ENCODE results near the gene HIGD1B. TPM values are rescaled to one million over a fixed set of nuclear protein-coding genes. Genes with fewer than 3 reads are reported as not detected.
A peak's percentile ranks its signal among the peaks of the same experiment; 100 is the strongest.

The HIGD1B gene
- total and polyA plus RNA-seq, 4 donors: 3.0 to 25.4 (median 18.0) TPM

DNA sequence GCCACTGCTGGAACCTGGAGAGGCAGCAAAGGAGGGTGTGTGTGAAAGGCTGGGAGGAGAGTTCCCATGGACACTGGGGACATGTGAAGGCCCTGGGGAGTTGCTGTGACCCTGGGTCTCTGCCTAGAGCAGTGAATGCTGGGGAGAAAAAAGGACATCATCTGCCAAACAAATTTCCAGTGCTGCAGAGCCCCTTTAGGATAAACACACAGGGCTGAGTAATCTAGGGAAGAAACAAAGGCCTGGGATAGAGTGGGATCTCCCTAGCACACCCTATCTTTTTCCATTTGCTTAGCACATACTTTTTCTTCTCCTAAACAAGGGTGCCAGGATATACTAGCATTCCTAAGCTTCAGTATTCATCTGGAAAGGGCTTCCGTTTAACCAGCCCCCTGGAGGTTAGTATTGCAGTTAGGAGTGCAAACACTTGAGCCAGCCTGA, 3.3 kb upstream of the HIGD1B start:
- H3K4me3 ChIP-seq: no peak overlapping the region
- H3K36me3 ChIP-seq (ENCODE audit: control insufficient read depth in 4 of 4, insufficient read depth in 4 of 4, low read length in 4 of 4): peaks cover 0 to 3% (median 0%) of the 10 kb centered on the region in 4 donors
- 61 to 81% methylated on average over 1 of the region's 1 CpG for WGBS, 2 donors
- DNase-seq (peak; percentile 23 to 74 (median 53)), ATAC-seq (ENCODE audit: insufficient read depth, low FRiP score) (no peak)
- peak overlapping the region in 1 of 2 donors; percentile 18 for H3K27ac ChIP-seq (ENCODE audit: low read depth in 1 of 2, low read length in 1 of 2)
- H3K27me3 ChIP-seq (ENCODE audit: control insufficient read depth in 3 of 3, insufficient read depth in 3 of 3, low read length in 2 of 3): no peaks in the 10 kb centered on the region
- H3K4me1 ChIP-seq (ENCODE audit: control insufficient read depth in 5 of 5, insufficient read depth in 5 of 5, low read length in 5 of 5): peaks cover 0 to 23% (median 5%) of the 10 kb centered on the region in 5 donors
- H3K9me3 ChIP-seq (ENCODE audit: control insufficient read depth in 4 of 4, insufficient read depth in 3 of 4, low read length in 3 of 4): no peaks in the 10 kb centered on the region
- TF ChIP-seq, protein P1, sequence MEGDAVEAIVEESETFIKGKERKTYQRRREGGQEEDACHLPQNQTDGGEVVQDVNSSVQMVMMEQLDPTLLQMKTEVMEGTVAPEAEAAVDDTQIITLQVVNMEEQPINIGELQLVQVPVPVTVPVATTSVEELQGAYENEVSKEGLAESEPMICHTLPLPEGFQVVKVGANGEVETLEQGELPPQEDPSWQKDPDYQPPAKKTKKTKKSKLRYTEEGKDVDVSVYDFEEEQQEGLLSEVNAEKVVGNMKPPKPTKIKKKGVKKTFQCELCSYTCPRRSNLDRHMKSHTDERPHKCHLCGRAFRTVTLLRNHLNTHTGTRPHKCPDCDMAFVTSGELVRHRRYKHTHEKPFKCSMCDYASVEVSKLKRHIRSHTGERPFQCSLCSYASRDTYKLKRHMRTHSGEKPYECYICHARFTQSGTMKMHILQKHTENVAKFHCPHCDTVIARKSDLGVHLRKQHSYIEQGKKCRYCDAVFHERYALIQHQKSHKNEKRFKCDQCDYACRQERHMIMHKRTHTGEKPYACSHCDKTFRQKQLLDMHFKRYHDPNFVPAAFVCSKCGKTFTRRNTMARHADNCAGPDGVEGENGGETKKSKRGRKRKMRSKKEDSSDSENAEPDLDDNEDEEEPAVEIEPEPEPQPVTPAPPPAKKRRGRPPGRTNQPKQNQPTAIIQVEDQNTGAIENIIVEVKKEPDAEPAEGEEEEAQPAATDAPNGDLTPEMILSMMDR (IDR thresholded peaks at IDR 0.05; ENCODE audit: control extremely low read depth, extremely low read depth): no peak
- no peak overlapping the region for H3K9ac ChIP-seq (ENCODE audit: insufficient read depth in 1 of 2, low read length in 2 of 2)

DNA sequence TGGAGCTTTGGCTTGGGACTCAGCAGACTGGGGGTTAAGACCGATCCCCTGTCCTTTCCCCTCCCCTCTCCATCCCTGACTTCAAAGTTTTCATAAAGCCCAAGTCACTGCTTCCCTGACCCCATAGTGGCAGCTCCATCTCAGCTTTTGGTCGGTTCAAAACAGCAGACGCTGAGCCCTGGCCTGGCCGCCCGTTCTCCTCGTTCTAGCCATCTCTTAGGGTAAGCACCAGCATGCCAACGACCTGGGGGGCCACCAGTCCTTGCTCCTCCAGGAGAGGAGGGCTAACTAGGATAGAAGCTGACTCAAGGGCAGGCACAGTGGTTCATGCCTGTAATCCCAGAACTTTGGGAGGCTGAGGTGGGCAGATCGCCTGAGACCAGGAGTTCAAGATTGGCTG, 1.5 kb upstream of the HIGD1B start:
- WGBS, 2 donors: 78 to 86% methylated on average over 8 of the region's 8 CpGs
- Histone ChIP-seq H3K4me3 (no peak overlapping the region), H3K27me3 (ENCODE audit: control insufficient read depth in 3 of 3, insufficient read depth in 3 of 3, low read length in 2 of 3) (no peaks in the 10 kb centered on the region), H3K9me3 (ENCODE audit: control insufficient read depth in 4 of 4, insufficient read depth in 3 of 4, low read length in 3 of 4) (no peaks in the 10 kb centered on the region), H3K4me1 (ENCODE audit: control insufficient read depth in 5 of 5, insufficient read depth in 5 of 5, low read length in 5 of 5) (peaks cover 0 to 23% (median 5%) of the 10 kb centered on the region in 5 donors), H3K9ac (ENCODE audit: insufficient read depth in 1 of 2, low read length in 2 of 2) (no peak overlapping the region), H3K27ac (ENCODE audit: low read depth in 1 of 2, low read length in 1 of 2) (no peak overlapping the region), H3K36me3 (ENCODE audit: control insufficient read depth in 4 of 4, insufficient read depth in 4 of 4, low read length in 4 of 4) (peaks cover 0 to 12% (median 2%) of the 10 kb centered on the region in 4 donors)
- ATAC-seq (ENCODE audit: insufficient read depth, low FRiP score) (no peak), DNase-seq (peak in 1 of 3 donors; percentile 2)
- TF ChIP-seq, protein P1 (IDR thresholded peaks at IDR 0.05; ENCODE audit: control extremely low read depth, extremely low read depth): no peak

DNA sequence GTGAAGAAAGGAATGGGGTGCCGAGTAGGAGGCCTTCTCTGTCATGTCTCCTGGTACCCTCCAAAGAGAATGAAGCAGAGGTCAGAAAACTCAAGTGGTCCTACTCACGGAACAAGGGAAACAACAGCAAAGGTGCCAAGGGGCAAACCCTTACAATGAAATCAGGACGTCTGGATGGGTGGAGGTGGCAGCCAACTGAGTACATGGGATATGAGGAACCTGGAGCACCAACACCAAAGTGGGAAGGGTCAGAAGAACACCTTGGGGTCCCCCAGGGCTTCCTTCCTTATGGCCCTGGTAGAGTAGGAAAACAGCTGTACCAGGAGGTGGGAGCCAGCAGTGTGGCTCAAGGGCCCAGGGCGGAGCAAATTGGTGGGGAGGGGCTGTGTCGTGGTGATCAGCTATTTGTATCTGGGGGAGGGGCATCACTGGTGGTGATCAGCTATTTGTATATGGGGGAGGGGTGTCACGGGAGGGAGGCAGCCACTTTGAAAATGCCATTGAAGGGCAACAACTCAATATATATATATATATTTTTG, 643 bp downstream of the HIGD1B start:
- Histone ChIP-seq H3K27me3 (ENCODE audit: control insufficient read depth in 3 of 3, insufficient read depth in 3 of 3, low read length in 2 of 3) (no peaks in the 10 kb centered on the region), H3K9me3 (ENCODE audit: control insufficient read depth in 4 of 4, insufficient read depth in 3 of 4, low read length in 3 of 4) (no peaks in the 10 kb centered on the region), H3K9ac (ENCODE audit: insufficient read depth in 1 of 2, low read length in 2 of 2) (no peak overlapping the region), H3K4me1 (ENCODE audit: control insufficient read depth in 5 of 5, insufficient read depth in 5 of 5, low read length in 5 of 5) (peaks cover 0 to 13% (median 5%) of the 10 kb centered on the region in 5 donors), H3K36me3 (ENCODE audit: control insufficient read depth in 4 of 4, insufficient read depth in 4 of 4, low read length in 4 of 4) (peaks cover 11 to 26% (median 16%) of the 10 kb centered on the region in 4 donors), H3K4me3 (no peak overlapping the region), H3K27ac (ENCODE audit: low read depth in 1 of 2, low read length in 1 of 2) (no peak overlapping the region)
- no peak for ATAC-seq (ENCODE audit: insufficient read depth, low FRiP score)
- TF ChIP-seq, protein P1 (IDR thresholded peaks at IDR 0.05; ENCODE audit: control extremely low read depth, extremely low read depth): no peak
- WGBS, 2 donors: 69 to 73% methylated on average over 6 of the region's 6 CpGs
- DNase-seq: no peak

Data from lung (tissue), 12 donors.